H7 (cell line): ENCODE data around the gene DYNC2I2. TPM values are rescaled to one million over a fixed set of nuclear protein-coding genes. Genes with fewer than 3 reads are reported as not detected.
A peak's percentile ranks its signal among the peaks of the same experiment; 100 is the strongest.
"Not testable (repeated sequence)": the region's sequence is repeated elsewhere in the genome, so short reads cannot be mapped to it uniquely, and the experiment has no call there.

ENCODE experiments used
- DNase-seq: peaks from one replicate; pipeline ENCODE4 v3.0.0; 2012
- H3K27me3 ChIP-seq: 2 replicates; pipeline ENCODE4 v1.6.0; 2011; ENCODE audit warnings: mild to moderate bottlenecking, low read length; ENCODE audit not compliant: control insufficient read depth, insufficient read depth
- H3K36me3 ChIP-seq: replicated peaks from 2 replicates; pipeline ENCODE4 v1.5.1; 2011; ENCODE audit warnings: low read length; ENCODE audit not compliant: control insufficient read depth, insufficient read depth
- H3K4me3 ChIP-seq: 2 replicates; pipeline ENCODE4 v1.5.1; 2011; ENCODE audit warnings: low read depth, mild to moderate bottlenecking, control low read depth, low read length, moderate library complexity; ENCODE audit not compliant: insufficient read depth
- total RNA-seq: library from RNA; depleted of rRNA; stranded (reverse); fragments of >200 nt; shearing (Covaris generic); gene quantifications from 2 replicates; pipeline ENCODE4 v1.2.3, GENCODE V29; 2014

Gene DYNC2I2
- total RNA-seq, 1 experiment from 2014 or later: 113 TPM

GRCh38 chr9:128657796-128658195 is 1.1 kb upstream of the DYNC2I2 start:
- no peaks in the 10 kb centered on the region for H3K36me3 ChIP-seq
- DNase-seq: no peak
- H3K27me3 ChIP-seq: no peaks in the 10 kb centered on the region
- no peak overlapping the region for H3K4me3 ChIP-seq

GRCh38 chr9:128657344-128657704 is 677 bp upstream of the DYNC2I2 start:
- H3K4me3 ChIP-seq: no peak overlapping the region; the same call in 1 of the 2 replicates

GRCh38 chr9:128654481-128654880 is 2.2 kb downstream of the DYNC2I2 start:
- no peak overlapping the region for H3K4me3 ChIP-seq
- no peaks in the 10 kb centered on the region for H3K36me3 ChIP-seq
- no peak for DNase-seq
- H3K27me3 ChIP-seq: no peaks in the 10 kb centered on the region

More at GRCh38 chr9:128657344-128657704, 677 bp upstream of the DYNC2I2 start:
- H3K36me3 ChIP-seq: no peaks in the 10 kb centered on the region
- no peaks in the 10 kb centered on the region for H3K27me3 ChIP-seq
- no peak for DNase-seq

- no peak overlapping the region for H3K4me3 ChIP-seq
- no peaks in the 10 kb centered on the region for H3K27me3 ChIP-seq
- H3K36me3 ChIP-seq: no peaks in the 10 kb centered on the region
- DNase-seq: no peak
These were observed 2.7 kb downstream of the DYNC2I2 start for GRCh38 chr9:128653908-128654307.

- no peaks in the 10 kb centered on the region for H3K36me3 ChIP-seq
- no peak overlapping the region for H3K4me3 ChIP-seq
- DNase-seq: no peak
- H3K27me3 ChIP-seq: no peaks in the 10 kb centered on the region
These were observed 4.8 kb downstream of the DYNC2I2 start for GRCh38 chr9:128651798-128652197.

- not testable (repeated sequence) for H3K27me3 ChIP-seq, H3K36me3 ChIP-seq, H3K4me3 ChIP-seq
- peak; percentile 78 for DNase-seq
These were observed 8.4 kb downstream of the DYNC2I2 start for GRCh38 chr9:128648206-128648605.

- no peak overlapping the region for H3K4me3 ChIP-seq
- no peaks in the 10 kb centered on the region; the same call in 1 of the 2 replicates for H3K36me3 ChIP-seq
- no peak for DNase-seq
- H3K27me3 ChIP-seq: no peaks in the 10 kb centered on the region
These were observed 12.9 kb downstream of the DYNC2I2 start for GRCh38 chr9:128643519-128644300.

GRCh38 chr9:128642675-128643245 is 13.9 kb downstream of the DYNC2I2 start:
- H3K36me3 ChIP-seq: no peaks in the 10 kb centered on the region; the same call in 1 of the 2 replicates
- no peak overlapping the region for H3K4me3 ChIP-seq
- DNase-seq: no peak

GRCh38 chr9:128640603-128641002 is 16.0 kb downstream of the DYNC2I2 start:
- Histone ChIP-seq H3K4me3 (no peak overlapping the region), H3K27me3 (no peaks in the 10 kb centered on the region), H3K36me3 (no peaks in the 10 kb centered on the region; the same call in 1 of the 2 replicates)
- DNase-seq: no peak

More at GRCh38 chr9:128642675-128643245, 13.9 kb downstream of the DYNC2I2 start:
- H3K27me3 ChIP-seq: no peaks in the 10 kb centered on the region

GRCh38 chr9:128638580-128638979 is 18.1 kb downstream of the DYNC2I2 start:
- DNase-seq: no peak
- peaks cover 3% of the 10 kb centered on the region for H3K36me3 ChIP-seq

GRCh38 chr9:128637656-128638055 is 19.0 kb downstream of the DYNC2I2 start:
- peaks cover 10% of the 10 kb centered on the region for H3K36me3 ChIP-seq
- H3K27me3 ChIP-seq: no peaks in the 10 kb centered on the region
- H3K4me3 ChIP-seq: no peak overlapping the region
- no peak for DNase-seq

More at GRCh38 chr9:128638580-128638979, 18.1 kb downstream of the DYNC2I2 start:
- Histone ChIP-seq H3K4me3 (no peak overlapping the region), H3K27me3 (no peaks in the 10 kb centered on the region)

GRCh38 chr9:128636556-128637530 is 19.8 kb downstream of the DYNC2I2 start:
- H3K36me3 ChIP-seq: peaks cover 17% of the 10 kb centered on the region
- no peak overlapping the region for H3K4me3 ChIP-seq
- H3K27me3 ChIP-seq: no peaks in the 10 kb centered on the region
- DNase-seq: peak; percentile 45

- Histone ChIP-seq H3K4me3 (no peak overlapping the region), H3K36me3 (peaks cover 17% of the 10 kb centered on the region), H3K27me3 (no peaks in the 10 kb centered on the region)
- DNase-seq: peak; percentile 93
These were observed 20.6 kb downstream of the DYNC2I2 start for GRCh38 chr9:128636024-128636390.

GRCh38 chr9:128635266-128636023 is 21.2 kb downstream of the DYNC2I2 start:
- H3K36me3 ChIP-seq: peaks cover 17% of the 10 kb centered on the region
- peak; percentile 95 for DNase-seq
- H3K4me3 ChIP-seq: no peak overlapping the region
- no peaks in the 10 kb centered on the region for H3K27me3 ChIP-seq
